DMS153 treated with DMSO at 0.1 percent for 48 hours (cell line): ENCODE data around the gene TERT.
"Not testable (repeated sequence)": the region's sequence is repeated elsewhere in the genome, so short reads cannot be mapped to it uniquely, and the experiment has no call there.

Experiments
- DNase-seq: peaks from one replicate; lab custom pipeline; 2025; ENCODE audit not compliant: unreplicated experiment; lab: John Stamatoyannopoulos, UW

The TERT gene

DNA sequence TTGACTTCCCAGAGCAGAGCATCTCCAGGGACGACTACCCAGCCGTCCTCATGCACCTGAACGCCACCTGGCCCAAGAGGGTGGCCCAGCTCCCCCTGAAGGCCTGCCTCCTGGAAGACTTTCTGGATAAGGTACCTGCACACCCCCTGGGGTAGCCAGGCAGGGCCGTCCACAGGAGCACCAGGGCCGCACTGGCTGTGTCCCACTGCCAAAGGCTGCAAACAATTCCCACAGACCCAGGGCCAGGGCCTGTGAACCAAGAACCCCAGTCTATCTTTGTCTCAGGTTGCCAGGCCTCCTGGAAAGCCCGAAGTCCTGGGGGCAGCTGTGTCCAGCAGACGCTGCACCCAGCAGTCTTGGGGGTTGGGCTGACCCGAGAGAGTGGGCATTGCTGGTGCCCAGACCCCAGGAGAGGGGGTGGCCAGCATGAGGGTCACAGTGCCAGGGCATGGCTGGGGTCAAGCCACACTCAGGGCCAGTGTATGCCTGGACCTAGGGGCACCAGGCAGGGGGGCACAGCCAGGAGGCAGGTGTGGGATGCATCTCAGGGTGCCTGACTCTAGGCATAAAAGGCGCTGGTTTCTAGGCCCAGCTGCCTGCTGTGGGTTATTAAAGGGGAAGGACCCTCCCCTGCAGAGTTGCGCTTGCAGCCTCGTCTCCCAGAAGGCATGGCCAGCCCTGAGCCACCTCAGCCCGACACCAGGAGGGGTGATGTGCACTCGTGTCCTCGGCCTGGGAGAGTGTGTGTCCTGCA, 52.0 kb downstream of the TERT start:
- DNase-seq = no peak

DNA sequence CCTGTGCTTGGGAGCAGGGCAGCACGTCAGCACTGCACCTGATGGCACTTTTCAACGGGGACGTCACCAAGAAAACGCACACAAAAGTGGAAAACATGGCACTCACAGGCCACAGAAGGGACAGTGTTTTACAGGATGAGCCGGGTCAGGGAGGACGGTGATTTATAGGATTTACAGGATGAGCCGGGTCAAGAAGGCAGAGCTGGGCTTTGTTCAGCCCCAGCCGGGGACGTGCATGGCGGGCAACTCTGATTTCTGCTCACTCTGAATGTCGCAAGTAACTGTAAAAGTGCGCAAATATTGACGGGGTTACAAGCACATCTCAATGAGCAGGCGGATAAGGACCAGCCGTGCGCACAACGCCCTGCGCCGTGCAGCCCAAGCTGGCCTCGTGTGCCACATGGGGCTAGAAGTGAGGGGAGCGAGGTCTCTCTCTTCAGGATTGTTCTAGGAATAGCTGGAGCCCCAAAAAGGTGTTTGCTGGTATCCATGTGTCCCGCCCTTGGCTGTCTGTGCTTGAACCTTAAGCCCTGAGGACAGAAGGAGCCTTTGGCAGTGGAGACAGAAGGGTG, 53.3 kb downstream of the TERT start:
- no peak for DNase-seq

DNA sequence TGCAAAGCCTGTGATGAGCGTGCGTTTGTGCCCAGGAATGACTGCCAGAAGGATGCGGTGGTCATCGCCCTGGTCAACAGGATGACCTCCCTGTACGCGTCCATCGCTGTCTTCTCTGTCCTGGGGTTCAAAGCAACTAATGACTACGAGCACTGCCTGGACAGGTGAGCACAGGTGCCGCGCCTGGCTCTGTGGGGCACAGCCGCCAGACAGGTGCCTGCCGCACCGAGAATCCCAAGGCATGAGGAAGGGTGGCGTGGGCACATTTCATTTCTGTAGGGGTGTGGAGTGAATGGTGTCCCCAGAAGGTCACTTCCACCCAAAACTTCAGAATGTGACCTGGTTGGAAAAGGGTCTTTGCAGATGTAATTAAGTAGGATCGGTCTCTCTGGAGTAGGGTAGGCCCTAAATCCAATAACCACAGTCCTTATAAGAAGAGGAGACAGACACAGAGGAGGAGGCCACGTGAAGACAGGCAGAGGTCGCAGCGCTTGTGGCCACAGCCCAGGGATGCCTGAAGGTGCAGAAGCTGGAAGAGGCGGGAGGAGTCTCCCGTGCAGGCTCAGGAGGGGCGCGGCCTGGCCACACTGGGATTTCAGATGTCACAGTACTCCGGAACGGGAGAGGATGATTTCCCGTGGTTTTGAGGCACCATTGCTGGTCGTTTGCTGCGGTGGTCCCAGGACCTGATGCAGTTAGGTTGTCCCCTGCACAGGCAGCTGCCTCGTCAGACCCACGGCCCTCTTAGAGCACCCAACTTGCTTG, 54.2 kb downstream of the TERT start:
- DNase-seq = no peak

DNA sequence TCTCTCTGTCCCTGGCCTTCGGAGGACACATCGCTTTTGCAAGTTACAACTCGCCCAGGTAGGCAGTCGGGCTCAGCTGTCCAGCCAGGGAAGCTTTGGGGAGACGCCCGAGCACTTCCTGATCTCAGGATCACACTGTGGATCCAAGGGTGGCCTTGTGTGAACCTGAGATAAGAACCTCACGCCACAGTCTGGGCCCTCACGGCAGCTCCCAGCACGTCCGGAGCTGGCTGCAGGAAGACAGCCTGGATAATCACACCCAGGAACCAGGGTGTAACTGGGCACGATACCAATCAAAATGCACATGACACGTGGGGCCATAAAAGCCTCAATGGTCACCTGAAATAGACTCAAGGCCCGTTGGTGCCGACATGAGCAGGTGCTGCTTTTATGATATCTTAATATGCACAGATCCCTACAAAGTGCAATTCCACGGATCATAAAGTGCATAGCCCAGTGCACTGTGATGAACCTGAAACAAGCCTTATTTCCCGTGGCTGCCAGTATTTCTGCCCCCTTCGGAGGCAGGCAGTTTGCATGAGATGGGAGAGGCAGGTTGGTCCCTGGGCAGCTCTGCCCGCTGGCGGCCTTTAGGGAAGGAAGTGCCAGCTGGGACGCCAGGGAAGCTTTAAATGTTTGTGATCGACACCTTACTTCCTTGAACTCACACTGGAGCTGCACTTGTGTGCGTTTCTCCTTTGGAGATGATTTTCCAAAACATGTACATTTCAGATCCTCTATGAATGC, 55.2 kb downstream of the TERT start:
- DNase-seq = peak; percentile 89

DNA sequence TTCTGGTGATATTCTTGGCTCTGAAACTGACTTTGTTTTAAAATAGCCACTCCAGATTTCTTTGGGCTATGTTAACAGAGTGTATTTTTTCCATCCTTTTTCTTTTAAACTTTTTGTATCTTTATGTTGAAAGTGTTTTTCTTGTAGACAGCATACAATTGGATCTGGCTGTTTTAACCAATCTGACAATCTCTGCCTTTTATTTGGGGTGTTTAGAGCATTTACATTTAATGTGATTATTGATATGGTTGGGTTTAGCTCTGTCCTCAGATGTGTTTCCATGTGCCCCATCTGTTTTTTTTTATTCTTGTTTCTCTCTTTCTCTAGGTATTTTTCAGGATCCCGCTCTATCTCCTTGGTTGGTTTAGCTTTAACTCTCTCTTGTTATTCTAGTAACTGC, 59.0 kb downstream of the TERT start:
- no peak for DNase-seq

DNA sequence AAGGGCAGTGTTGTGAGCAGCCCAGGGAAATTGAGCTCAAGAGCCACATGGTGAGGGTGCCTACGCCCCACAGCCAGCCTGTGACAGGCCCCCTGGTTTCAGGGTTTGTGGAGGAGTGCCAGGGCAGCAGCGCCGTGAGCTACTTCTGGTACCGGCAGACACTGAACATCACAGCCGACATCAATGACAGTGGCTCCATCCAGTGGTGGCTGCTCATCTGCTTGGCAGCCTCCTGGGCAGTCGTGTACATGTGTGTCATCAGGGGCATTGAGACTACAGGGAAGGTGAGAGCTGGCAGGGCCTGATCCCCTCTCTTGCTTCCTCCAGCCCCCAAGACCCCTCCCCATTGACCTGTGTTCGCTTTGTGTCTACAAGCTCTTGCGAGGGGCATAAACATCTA, 59.5 kb downstream of the TERT start:
- DNase-seq = no peak

DNA sequence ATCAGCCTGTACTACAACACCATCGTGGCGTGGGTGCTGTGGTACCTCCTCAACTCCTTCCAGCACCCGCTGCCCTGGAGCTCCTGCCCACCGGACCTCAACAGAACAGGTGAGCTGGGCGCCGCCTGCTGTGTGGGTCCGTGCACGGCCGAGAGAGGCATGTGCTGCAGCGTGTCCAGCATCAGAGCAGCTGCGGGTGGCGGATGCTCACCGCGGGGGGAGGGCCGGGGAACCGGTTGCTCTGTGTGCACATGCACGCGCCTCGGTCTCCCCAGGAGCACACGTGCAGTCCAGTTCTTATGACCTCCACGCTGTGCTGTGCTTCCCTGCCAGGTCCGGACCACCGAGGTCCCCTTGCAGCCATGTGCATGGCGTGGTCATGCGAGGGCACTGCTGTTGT, 62.1 kb downstream of the TERT start:
- DNase-seq = no peak

DNA sequence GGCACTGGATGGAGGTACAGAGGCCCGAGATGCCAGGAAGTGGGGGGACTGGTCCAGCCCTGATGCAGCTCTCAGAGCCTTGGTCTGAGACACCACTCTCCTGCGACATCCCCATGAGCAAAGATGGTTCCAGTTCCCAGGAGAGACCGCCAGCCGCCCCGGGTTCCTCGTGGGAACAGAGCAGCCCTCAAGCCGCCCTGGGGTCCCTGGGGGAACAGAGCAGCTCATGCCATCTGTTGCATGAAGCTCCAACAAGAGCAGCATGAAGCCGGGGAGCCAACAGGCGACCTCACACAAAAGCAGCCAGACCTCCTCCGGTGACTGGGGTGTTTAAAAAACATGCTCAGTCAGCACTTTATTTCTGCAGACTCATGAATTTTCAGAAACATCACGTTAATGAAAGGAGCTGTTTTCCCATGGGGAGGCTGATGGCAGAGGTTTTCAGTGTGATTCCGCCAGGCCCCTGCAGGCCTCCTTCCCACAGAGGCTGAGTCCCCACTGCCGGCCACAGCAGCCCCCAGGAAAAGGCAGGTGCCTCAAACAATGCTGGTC, 63.4 kb downstream of the TERT start:
- DNase-seq = no peak

DNA sequence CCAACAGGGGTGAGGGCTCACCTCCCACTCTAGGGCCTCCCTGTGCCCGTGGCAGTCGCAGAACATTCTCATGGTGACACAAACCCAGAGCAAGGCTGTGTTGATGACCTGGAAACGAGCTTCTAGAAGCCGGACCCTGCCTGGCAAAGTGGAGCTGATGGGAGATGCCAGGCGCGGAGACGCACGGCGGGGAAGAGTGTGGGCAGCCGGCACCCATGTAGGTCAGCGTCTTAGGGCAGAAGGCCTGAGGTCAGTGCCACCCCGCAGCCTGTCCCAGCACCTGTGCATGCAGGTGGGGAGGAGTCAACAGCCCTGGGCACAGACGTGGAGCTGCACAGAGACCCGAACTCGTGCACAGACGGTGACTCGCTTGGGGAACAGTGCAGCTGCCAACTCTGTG, 64.3 kb downstream of the TERT start:
- no peak for DNase-seq

DNA sequence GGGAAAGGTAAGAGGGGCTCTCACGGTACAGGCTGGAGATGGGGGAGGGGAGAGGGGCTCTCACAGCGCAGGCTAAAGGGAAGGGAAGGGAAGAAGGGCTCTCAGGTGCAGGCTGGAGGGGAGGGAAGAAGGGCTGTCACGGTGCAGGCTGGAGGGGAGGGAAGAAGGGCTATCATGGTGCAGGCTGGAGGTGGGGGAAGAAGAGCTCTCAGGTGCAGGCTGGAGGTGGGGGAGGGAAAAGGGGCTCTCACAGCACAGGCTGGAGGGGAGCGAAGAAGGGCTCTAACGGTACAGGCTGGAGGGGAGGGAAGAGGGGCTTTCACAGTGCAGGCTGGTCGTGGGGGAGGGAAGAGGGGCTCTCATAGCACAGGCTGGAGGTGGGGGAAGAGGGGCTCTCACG, 65.0 kb downstream of the TERT start:
- DNase-seq = no peak

DNA sequence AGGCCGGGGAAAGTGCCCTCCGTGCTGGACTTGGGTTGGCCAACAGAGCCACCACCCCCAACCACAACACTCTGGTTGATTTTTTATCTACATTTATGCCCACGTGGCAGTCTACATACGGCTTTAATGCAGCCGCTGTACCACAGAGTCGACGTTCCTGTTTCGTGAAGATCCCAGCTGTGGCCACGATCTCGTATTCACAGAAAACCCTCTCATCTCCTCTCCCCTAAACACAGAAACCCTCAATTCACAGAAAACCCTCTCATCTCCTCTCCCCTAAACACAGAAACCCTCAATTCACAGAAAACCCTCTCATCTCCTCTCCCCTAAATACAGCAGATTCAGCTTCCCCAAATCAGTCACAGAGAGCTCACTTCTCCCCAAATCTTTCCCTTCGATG, 65.8 kb downstream of the TERT start:
- not testable (repeated sequence) for DNase-seq

DNA sequence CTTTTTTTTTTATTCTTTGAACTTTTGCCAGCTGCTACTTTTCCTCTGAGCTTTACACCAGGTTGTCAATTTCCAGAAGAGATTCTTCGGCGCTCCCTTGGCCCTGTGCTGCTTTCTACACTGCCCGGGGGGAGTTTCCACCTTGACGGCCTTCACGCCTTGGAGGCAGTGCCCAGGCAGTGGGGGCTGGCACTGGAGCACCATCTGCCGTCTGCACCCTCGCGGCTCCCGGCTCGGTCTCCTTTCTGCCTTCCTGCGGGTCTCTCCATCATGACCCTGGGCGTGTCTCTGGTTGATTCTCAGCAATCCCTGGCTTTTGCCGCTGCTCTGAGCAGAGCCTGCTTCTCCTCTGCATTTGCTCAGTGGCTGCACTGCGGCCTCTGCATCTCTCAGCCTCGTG, 66.7 kb downstream of the TERT start:
- peak; percentile 77 for DNase-seq

DNA sequence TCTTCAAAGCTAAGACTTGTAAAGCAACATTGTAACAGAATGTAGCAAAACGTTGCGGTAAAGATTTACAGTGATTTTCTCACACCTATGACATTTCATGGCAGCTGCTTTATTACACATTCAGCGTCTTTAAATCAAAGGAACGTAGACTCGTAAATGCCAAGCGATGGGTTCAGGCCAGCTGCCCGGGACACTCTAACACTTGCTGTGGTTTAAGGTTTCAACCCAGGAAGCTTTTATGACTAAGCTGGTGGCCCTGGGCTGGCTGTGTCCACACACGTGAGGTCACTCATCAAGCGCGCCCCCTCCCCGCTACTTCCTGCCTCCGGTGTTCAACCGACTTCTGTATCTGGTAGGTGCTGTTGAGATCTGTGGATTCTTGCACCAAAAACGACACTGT, 67.2 kb downstream of the TERT start:
- DNase-seq = peak; percentile 96

DNA sequence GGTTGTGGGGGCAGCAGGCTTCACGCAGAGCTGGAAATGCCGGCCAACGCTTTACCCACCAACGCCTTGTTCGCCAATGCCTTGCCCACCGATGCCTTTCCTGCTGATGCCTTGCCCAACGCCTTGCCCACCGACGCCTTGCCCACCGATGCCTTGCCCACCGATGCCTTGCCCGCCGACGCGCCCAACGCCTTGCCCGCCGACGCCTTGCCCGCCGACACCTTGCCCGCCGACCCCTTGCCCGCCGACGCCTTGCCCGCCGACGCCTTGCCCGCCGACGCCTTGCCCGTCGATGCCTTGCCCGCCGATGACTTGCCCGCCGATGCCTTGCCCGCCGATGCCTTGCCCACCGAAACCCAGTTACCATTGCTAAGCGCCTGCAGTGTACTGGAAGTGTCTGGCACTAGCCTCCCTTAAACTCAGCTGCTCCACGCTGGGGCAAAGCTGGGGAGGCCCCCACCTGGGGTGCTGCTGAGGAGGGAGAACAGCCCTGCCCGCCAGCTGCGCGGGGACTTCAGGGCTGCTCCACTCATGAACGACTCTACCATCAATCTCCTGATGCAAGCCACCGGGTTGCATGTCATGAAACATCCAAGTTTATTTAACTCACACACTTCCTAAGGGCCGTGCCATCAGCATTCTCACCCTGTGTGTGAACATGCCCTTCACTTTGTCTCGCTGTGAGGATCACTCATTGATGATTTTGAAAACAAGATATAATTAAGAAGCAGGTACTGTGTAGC, 67.9 kb downstream of the TERT start:
- no peak for DNase-seq

DNA sequence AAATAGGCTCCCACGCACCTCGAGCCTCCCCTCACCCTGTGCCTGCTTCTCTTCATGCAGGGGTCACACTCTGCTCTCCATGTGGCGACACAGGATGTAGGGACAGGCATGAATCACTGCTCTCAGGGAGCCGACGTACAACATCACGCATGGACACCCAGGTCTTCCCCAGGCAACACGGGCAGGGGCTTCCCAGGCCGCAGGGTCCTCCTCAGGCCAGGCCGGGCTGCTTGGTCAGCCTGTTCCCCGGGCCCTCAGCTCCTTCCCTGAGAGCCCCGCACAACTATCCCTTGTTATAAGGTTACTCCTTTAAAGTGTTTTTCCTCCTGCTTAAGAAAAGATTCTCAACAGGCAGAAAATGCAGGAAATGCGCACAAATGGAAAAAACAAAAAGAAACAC, 68.6 kb downstream of the TERT start:
- DNase-seq = no peak

DNA sequence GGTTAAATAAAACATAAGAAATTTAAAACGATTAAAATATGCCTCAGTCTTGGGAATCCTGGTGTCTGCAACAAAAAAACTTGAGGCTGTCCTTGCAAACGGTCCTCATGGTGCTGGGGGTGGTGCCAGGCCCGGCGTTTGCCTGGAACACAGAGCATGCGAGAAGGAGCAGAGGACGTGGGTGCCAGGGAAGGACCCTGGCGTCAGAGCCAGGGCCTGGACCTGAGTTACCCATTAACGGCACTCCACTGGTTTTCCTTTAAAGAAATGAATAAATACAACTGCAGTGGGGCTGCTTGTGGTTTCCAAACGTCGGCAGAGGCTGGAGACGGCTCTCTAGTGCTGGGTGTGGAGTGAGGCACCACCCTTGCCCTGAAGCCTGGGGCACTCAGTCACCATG, 69.8 kb downstream of the TERT start, which contains the start of gene SLC6A18:
TSS of gene SLC6A18 (plus strand) at position 301 of the 400 bp plus-strand sequence. CDS start at position 398, 97 bp downstream.
- DNase-seq = no peak

DNA sequence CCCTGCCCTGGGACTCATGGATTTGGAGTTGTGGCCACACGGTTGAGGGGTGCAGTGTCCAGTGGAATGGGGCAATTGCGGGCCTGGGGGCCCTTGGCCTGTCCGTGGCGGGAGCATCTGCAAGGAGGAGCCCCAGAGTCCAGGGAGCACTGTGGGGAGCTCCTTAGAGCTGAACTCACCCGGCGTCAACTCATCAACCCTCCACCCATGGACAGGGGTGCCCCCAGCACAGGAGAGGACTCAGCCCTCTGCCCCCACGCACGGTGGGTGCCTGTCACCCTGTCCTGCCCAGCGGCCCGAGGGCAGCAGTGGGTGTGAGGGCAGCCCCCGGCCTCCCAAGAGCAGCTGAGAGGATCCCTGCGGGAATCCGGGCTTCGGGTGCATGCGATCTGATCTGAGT, 70.2 kb downstream of the TERT start:
- DNase-seq = no peak

DNA sequence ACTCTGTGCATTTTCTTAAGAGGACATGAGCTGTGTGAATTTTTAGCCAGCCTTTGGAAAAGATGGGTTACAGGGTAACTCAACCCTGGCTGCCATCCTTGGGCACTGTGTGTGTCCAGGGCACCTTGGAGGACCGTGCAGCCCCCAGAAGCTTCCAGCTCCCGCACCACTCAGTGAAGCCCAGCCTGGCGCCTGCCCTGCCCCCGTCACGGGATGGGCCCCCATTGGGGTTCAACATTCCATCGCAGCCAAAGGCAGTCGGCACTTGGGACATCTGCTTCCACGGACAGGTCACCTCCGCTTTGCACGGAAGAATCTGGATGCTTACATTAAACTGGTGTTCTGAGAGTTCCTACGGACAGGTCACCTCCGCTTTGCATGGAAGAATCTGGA, 71.6 kb downstream of the TERT start:
- DNase-seq = no peak

DNA sequence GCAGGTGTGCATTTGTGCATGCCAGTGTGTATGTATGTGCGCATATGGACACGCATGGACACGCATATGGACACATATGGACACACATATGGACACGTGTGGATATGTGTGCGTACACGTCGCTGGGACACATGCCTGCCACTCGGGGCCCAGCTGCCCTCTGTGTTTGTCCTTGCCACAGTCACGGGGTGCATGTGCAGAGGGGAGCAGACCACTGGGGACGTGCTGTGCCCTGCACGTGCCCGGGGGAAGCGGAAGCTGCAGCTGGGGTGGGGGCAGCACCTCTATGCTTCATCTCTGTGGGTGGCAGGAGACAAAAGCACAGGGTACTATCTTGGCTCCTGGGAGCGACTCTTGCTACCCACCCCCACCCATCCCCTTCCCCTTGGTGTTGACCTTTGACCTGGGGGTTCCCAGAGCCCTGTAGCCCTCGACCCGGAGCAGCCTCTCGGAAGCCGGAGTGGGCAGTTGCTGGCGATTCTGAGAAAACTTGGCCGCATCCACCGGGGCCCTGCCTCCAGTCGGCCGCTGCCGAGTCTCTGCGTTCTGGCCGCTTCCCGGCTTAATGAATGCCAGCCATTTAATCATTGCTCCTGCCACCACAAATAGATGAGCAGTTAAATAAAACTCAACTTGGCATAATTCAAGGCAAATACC, 72.1 kb downstream of the TERT start:
- no peak for DNase-seq

DNA sequence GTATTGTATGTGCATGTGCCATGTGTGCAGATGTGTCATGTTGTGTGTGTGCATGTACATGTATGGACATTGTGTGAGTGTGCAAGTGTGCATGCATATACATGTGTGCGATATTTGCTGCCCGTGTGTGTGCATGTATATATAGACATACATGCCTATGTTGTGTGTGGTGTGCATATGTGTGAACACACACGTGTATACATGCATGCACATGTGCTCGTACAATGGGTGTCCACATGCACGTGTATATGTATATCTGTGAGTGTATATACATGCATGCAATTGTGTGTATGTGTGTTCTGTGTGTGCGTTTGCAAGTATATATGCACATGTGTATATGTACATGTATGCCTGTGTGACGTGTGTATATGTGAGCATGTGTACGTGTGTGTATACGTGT, 72.7 kb downstream of the TERT start:
- DNase-seq = no peak
